ENCODE measurements around the gene JAK1. TPM values are rescaled to one million over a fixed set of nuclear protein-coding genes. Genes with fewer than 3 reads are reported as not detected.

Gene JAK1
- total and polyA plus RNA-seq, 4 donors = 81.4 to 109 (median 103) TPM

DNA sequence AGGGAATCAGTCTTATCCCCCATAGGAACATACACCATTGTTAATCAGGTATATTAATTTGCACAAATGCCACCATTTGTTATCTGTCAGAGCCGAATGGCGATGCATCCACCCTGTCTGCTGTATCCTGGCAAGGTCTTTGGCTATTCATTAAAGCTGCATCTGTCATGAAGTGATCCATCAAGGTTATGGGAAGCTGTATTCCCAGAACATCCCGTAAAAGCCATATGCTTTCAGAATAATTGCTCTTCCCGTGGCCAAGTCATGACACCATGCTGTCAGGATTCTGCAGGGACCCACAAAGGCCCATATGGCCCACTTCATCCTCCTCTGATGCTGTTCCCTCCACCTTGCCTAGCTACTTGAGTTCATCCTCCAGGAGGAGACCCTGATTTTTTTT, 117.5 kb downstream of the JAK1 start:
- DNase-seq (ENCODE audit: low read depth in 4 of 6, low spot score in 6 of 6) = peak in 2 of 6 donors; percentile 19 to 78
- Histone ChIP-seq H3K9me3 (ENCODE audit: control insufficient read depth, insufficient read depth, low read length) (no peaks in the 10 kb centered on the region), H3K4me1 (ENCODE audit: control insufficient read depth, insufficient read depth, low read length) (peaks cover 21% of the 10 kb centered on the region), H3K27ac (ENCODE audit: low read depth, low read length) (no peak overlapping the region), H3K27me3 (ENCODE audit: control insufficient read depth, insufficient read depth, low read length) (no peaks in the 10 kb centered on the region), H3K36me3 (ENCODE audit: control insufficient read depth, insufficient read depth, low read length) (peaks cover 69% of the 10 kb centered on the region), H3K4me3 (ENCODE audit: low read depth, low read length) (no peak overlapping the region)
- WGBS (ENCODE audit: insufficient coverage) = 54% methylated on average over 4 of the region's 4 CpGs

DNA sequence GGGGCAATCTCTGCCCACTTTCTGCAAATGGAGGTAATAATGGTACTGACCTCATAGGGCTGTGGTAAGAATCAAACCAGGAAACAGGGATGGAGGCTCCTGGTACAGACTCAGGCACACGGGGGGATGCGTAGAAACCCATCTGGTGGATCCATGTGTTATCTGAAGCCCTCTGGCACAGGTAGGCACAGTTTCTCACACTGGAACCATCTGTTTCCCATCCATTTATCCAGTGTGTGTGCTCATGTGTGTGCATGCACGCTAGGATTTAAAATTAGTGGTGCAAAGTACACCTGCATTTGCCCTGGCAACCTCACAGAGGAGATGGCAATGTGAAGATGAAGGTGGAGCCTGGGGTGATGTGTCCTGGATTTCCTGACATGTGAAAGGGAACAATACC, 118.2 kb downstream of the JAK1 start:
- no peak overlapping the region for H3K4me3 ChIP-seq (ENCODE audit: low read depth, low read length)
- peak in 1 of 6 donors; percentile 44 for DNase-seq (ENCODE audit: low read depth in 4 of 6, low spot score in 6 of 6)
- WGBS (ENCODE audit: insufficient coverage) = no CpG with 5 or more reads among the region's 3 CpGs
- H3K27ac ChIP-seq (ENCODE audit: low read depth, low read length) = no peak overlapping the region
- H3K36me3 ChIP-seq (ENCODE audit: control insufficient read depth, insufficient read depth, low read length) = peaks cover 70% of the 10 kb centered on the region
- peaks cover 22% of the 10 kb centered on the region for H3K4me1 ChIP-seq (ENCODE audit: control insufficient read depth, insufficient read depth, low read length)
- no peaks in the 10 kb centered on the region for H3K27me3 ChIP-seq (ENCODE audit: control insufficient read depth, insufficient read depth, low read length)
- H3K9me3 ChIP-seq (ENCODE audit: control insufficient read depth, insufficient read depth, low read length) = no peaks in the 10 kb centered on the region

- Histone ChIP-seq H3K36me3 (ENCODE audit: control insufficient read depth, insufficient read depth, low read length) (peaks cover 75% of the 10 kb centered on the region), H3K4me3 (ENCODE audit: low read depth, low read length) (no peak overlapping the region), H3K9me3 (ENCODE audit: control insufficient read depth, insufficient read depth, low read length) (no peaks in the 10 kb centered on the region), H3K27me3 (ENCODE audit: control insufficient read depth, insufficient read depth, low read length) (no peaks in the 10 kb centered on the region), H3K27ac (ENCODE audit: low read depth, low read length) (no peak overlapping the region), H3K4me1 (ENCODE audit: control insufficient read depth, insufficient read depth, low read length) (peaks cover 22% of the 10 kb centered on the region)
- no peak for DNase-seq (ENCODE audit: low read depth in 4 of 6, low spot score in 6 of 6)
- 91% methylated on average over 4 of the region's 4 CpGs for WGBS (ENCODE audit: insufficient coverage)
These were observed 118.7 kb downstream of the JAK1 start for GRCh38 chr1:64847666-64848065.

DNA sequence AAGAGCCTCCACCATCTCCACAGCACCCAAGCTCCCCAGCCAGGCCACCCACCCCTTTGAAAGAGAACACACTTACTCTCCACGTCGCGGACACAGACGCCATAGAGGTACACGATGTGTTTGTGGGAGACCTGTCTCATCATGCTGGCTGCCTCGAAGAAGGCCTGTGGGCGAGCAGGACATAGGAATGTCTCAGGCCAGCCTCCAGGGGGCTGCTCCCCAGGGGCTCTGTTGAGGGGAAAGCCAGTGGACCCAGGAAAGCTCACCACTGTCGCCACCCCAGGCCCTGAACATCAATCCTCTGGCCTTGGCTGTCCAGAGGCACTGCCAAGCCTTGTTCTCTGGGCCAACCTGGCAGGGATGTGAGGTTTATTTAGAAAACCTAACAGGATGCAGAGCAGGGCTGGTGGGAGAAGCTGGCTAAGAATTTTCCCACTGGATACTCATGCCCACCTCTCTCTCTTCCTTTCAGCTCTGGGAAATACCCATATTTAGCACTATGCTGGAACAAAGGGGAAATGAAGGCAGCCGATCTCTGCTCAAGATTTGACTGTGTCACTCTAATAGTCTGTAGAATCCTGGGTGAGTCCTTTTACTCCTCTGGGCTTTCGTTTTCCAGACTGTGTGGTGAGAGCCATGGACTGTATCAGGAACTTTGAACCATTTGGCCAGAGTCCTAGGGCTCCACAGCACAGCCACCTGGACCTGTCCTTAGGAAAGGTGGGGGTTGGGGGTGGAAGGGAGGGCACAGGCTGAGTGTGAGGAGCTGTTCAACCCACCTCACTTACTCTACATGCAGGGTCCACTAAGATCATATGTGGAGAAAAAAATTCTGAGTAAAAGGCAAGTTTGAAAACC, 119.5 kb downstream of the JAK1 start:
- Histone ChIP-seq H3K27me3 (ENCODE audit: control insufficient read depth, insufficient read depth, low read length) (no peaks in the 10 kb centered on the region), H3K36me3 (ENCODE audit: control insufficient read depth, insufficient read depth, low read length) (peaks cover 75% of the 10 kb centered on the region), H3K4me3 (ENCODE audit: low read depth, low read length) (no peak overlapping the region), H3K9me3 (ENCODE audit: control insufficient read depth, insufficient read depth, low read length) (no peaks in the 10 kb centered on the region), H3K4me1 (ENCODE audit: control insufficient read depth, insufficient read depth, low read length) (peaks cover 22% of the 10 kb centered on the region), H3K27ac (ENCODE audit: low read depth, low read length) (no peak overlapping the region)
- 84% methylated on average over 6 of the region's 10 CpGs for WGBS (ENCODE audit: insufficient coverage)
- DNase-seq (ENCODE audit: low read depth in 4 of 6, low spot score in 6 of 6) = peak in 2 of 6 donors; percentile 13 to 58

- no peak overlapping the region for H3K27ac ChIP-seq (ENCODE audit: low read depth, low read length)
- no peak for DNase-seq (ENCODE audit: low read depth in 4 of 6, low spot score in 6 of 6)
- no peak overlapping the region for H3K4me3 ChIP-seq (ENCODE audit: low read depth, low read length)
- WGBS (ENCODE audit: insufficient coverage) = 97% methylated on average over 13 of the region's 13 CpGs
- no peaks in the 10 kb centered on the region for H3K27me3 ChIP-seq (ENCODE audit: control insufficient read depth, insufficient read depth, low read length)
- no peaks in the 10 kb centered on the region for H3K9me3 ChIP-seq (ENCODE audit: control insufficient read depth, insufficient read depth, low read length)
- H3K4me1 ChIP-seq (ENCODE audit: control insufficient read depth, insufficient read depth, low read length) = peaks cover 22% of the 10 kb centered on the region
- H3K36me3 ChIP-seq (ENCODE audit: control insufficient read depth, insufficient read depth, low read length) = peaks cover 77% of the 10 kb centered on the region
These were observed 120.4 kb downstream of the JAK1 start for GRCh38 chr1:64845831-64846425.

GRCh38 chr1:64844609-64845008, 121.7 kb downstream of the JAK1 start:
- no peak for DNase-seq (ENCODE audit: low read depth in 4 of 6, low spot score in 6 of 6)
- WGBS (ENCODE audit: insufficient coverage) = 93% methylated on average over 6 of the region's 7 CpGs
- peaks cover 28% of the 10 kb centered on the region for H3K4me1 ChIP-seq (ENCODE audit: control insufficient read depth, insufficient read depth, low read length)
- H3K4me3 ChIP-seq (ENCODE audit: low read depth, low read length) = no peak overlapping the region
- no peaks in the 10 kb centered on the region for H3K27me3 ChIP-seq (ENCODE audit: control insufficient read depth, insufficient read depth, low read length)
- H3K36me3 ChIP-seq (ENCODE audit: control insufficient read depth, insufficient read depth, low read length) = peaks cover 75% of the 10 kb centered on the region
- H3K9me3 ChIP-seq (ENCODE audit: control insufficient read depth, insufficient read depth, low read length) = no peaks in the 10 kb centered on the region
- no peak overlapping the region for H3K27ac ChIP-seq (ENCODE audit: low read depth, low read length)

DNA sequence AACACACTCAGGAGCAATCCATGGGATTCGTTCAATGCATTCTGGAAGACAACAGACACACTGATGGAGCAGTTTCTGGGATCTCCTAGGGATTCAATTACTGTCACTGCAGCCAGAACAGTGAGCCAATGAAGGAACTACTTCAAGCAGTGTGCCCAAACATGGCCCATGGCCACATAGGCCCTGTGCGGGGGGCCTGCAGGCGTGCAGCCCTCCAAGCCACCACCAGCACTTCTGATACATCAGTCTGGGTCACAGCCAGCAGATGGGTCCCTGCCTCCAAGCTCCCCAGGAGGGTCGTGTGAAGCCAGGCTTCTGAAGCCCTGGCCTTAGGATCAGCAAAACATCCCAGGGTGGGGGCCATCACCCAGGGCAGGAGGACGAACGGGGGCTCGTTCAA, 122.2 kb downstream of the JAK1 start:
- Histone ChIP-seq H3K4me1 (ENCODE audit: control insufficient read depth, insufficient read depth, low read length) (peaks cover 29% of the 10 kb centered on the region), H3K36me3 (ENCODE audit: control insufficient read depth, insufficient read depth, low read length) (peaks cover 73% of the 10 kb centered on the region), H3K27me3 (ENCODE audit: control insufficient read depth, insufficient read depth, low read length) (no peaks in the 10 kb centered on the region), H3K4me3 (ENCODE audit: low read depth, low read length) (no peak overlapping the region), H3K27ac (ENCODE audit: low read depth, low read length) (no peak overlapping the region), H3K9me3 (ENCODE audit: control insufficient read depth, insufficient read depth, low read length) (no peaks in the 10 kb centered on the region)
- no peak for DNase-seq (ENCODE audit: low read depth in 4 of 6, low spot score in 6 of 6)
- 85% methylated on average over 7 of the region's 7 CpGs for WGBS (ENCODE audit: insufficient coverage)

GRCh38 chr1:64843675-64844074, 122.7 kb downstream of the JAK1 start:
- peaks cover 29% of the 10 kb centered on the region for H3K4me1 ChIP-seq (ENCODE audit: control insufficient read depth, insufficient read depth, low read length)
- no peaks in the 10 kb centered on the region for H3K27me3 ChIP-seq (ENCODE audit: control insufficient read depth, insufficient read depth, low read length)
- no peak for DNase-seq (ENCODE audit: low read depth in 4 of 6, low spot score in 6 of 6)
- peaks cover 76% of the 10 kb centered on the region for H3K36me3 ChIP-seq (ENCODE audit: control insufficient read depth, insufficient read depth, low read length)
- 90% methylated on average over 8 of the region's 9 CpGs for WGBS (ENCODE audit: insufficient coverage)
- H3K9me3 ChIP-seq (ENCODE audit: control insufficient read depth, insufficient read depth, low read length) = no peaks in the 10 kb centered on the region
- H3K27ac ChIP-seq (ENCODE audit: low read depth, low read length) = no peak overlapping the region
- no peak overlapping the region for H3K4me3 ChIP-seq (ENCODE audit: low read depth, low read length)

DNA sequence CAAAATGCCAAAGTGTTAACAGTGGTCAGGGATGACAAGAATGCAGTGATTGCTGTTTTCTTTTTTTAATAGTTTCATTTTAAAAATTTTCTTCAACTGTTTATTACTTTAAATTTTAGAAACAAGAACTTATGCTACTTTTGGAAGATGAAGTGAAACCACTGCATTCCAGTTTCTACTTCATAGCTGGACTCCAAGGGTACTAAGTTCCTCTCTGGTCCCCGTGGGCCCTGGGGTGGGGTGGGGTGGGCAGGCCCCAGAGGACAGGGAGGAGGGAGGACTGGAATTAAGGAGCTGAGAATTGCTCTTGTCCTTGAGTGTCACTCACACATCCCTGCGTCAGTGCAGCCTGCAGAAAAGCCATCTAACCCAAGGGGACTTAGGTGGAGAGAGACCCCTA, 124.1 kb downstream of the JAK1 start:
- Histone ChIP-seq H3K27ac (ENCODE audit: low read depth, low read length) (no peak overlapping the region), H3K36me3 (ENCODE audit: control insufficient read depth, insufficient read depth, low read length) (peaks cover 70% of the 10 kb centered on the region), H3K4me3 (ENCODE audit: low read depth, low read length) (no peak overlapping the region), H3K9me3 (ENCODE audit: control insufficient read depth, insufficient read depth, low read length) (no peaks in the 10 kb centered on the region), H3K4me1 (ENCODE audit: control insufficient read depth, insufficient read depth, low read length) (peaks cover 26% of the 10 kb centered on the region), H3K27me3 (ENCODE audit: control insufficient read depth, insufficient read depth, low read length) (no peaks in the 10 kb centered on the region)
- 88% methylated on average over 1 of the region's 2 CpGs for WGBS (ENCODE audit: insufficient coverage)
- no peak for DNase-seq (ENCODE audit: low read depth in 4 of 6, low spot score in 6 of 6)

Measured in spinal cord (tissue), 10 donors.